22Rv1 (cell line): ENCODE data around the gene PRDM16.

Experiments
- H3K27ac ChIP-seq: fragments of 450-650 bp; 2 replicates; pipeline ENCODE4 v1.5.1; 2017
- CTCF ChIP-seq: fragments of 450-650 bp; IDR thresholded peaks from 2 replicates; pipeline ENCODE4 v1.5.1; 2017; ENCODE audit warnings: mild to moderate bottlenecking
- ZFX ChIP-seq: fragments of 450-650 bp; IDR thresholded peaks from 2 replicates; pipeline ENCODE4 v1.6.1; 2017; ENCODE audit warnings: antibody characterized with exemption, borderline replicate concordance

The PRDM16 gene

GRCh38 chr1:3185896-3186525, 117.0 kb downstream of the PRDM16 start:
- H3K27ac ChIP-seq: no peak overlapping the region
- no peak for TF ChIP-seq ZFX
- no peak for TF ChIP-seq CTCF

- TF ChIP-seq ZFX (no peak), CTCF (no peak)
- no peak overlapping the region for H3K27ac ChIP-seq
Observed at GRCh38 chr1:3186526-3186921, 117.5 kb downstream of the PRDM16 start.

- H3K27ac ChIP-seq: no peak overlapping the region
- TF ChIP-seq ZFX (no peak), CTCF (no peak)
Observed at GRCh38 chr1:3187415-3188149, 118.6 kb downstream of the PRDM16 start.

GRCh38 chr1:3188150-3188971, 119.4 kb downstream of the PRDM16 start:
- no peak overlapping the region for H3K27ac ChIP-seq
- TF ChIP-seq ZFX (no peak), CTCF (no peak)

- no peak for TF ChIP-seq ZFX
- no peak for TF ChIP-seq CTCF
- H3K27ac ChIP-seq: no peak overlapping the region
Observed at GRCh38 chr1:3190256-3191041, 121.4 kb downstream of the PRDM16 start.

- TF ChIP-seq CTCF: no peak
- no peak for TF ChIP-seq ZFX
- H3K27ac ChIP-seq: no peak overlapping the region
Observed at GRCh38 chr1:3192361-3192760, 123.4 kb downstream of the PRDM16 start.
